GM12878 (cell line): Measurements from ENCODE around the gene ITPRIPL2. TPM values are rescaled to one million over a fixed set of nuclear protein-coding genes. Genes with fewer than 3 reads are reported as not detected.

Experiments
- ATF7 ChIP-seq: fragments of 450-650 bp; IDR thresholded peaks from 2 replicates; pipeline ENCODE4 v1.6.1; 2016; ENCODE audit warnings: low read depth, mild to moderate bottlenecking
- CBFB ChIP-seq: IDR thresholded peaks from 2 replicates; pipeline ENCODE4 v1.6.1; 2016; ENCODE audit warnings: antibody characterized with exemption, low read depth
- CHD4 ChIP-seq: fragments of 200-600 bp; sonication (generic); IDR thresholded peaks from 2 replicates; pipeline ENCODE4 v1.6.1; 2016; ENCODE audit warnings: mild to moderate bottlenecking
- EED ChIP-seq: sonication (generic); IDR thresholded peaks from 2 replicates; pipeline ENCODE4 v1.6.1; 2016; ENCODE audit warnings: antibody characterized with exemption, low read depth
- EGR1 ChIP-seq, 2 experiments: IDR thresholded peaks; 1 replicate in 1 of 2; 2 replicates in 1 of 2; pipeline ENCODE4 v1.6.1; 2011 to 2012; ENCODE audit warnings: low read depth in 2 of 2, low read length in 2 of 2, borderline replicate concordance in 1 of 2, mild to moderate bottlenecking in 1 of 2, moderate library complexity in 1 of 2
- GATAD2B ChIP-seq: fragments of 450-650 bp; conservative IDR thresholded peaks from 2 replicates; pipeline ENCODE4 v1.6.1; 2017; ENCODE audit warnings: low read depth, mild to moderate bottlenecking, moderate library complexity
- HCFC1 ChIP-seq: fragments of 150-350 bp; IDR thresholded peaks from 2 replicates; pipeline ENCODE4 v1.6.1; 2014; ENCODE audit warnings: low read length
- HDAC6 ChIP-seq: fragments of 200-600 bp; sonication (generic); IDR thresholded peaks from one replicate; pipeline ENCODE4 v1.8.0; 2017; ENCODE audit warnings: antibody characterized with exemption; ENCODE audit not compliant: unreplicated experiment
- NR2C1 ChIP-seq: fragments of 450-650 bp; IDR thresholded peaks from 2 replicates; pipeline ENCODE4 v1.6.1; 2017; ENCODE audit warnings: antibody characterized with exemption, mild to moderate bottlenecking, moderate library complexity
- SMAD5 ChIP-seq: IDR thresholded peaks from 2 replicates; pipeline ENCODE4 v1.6.1; 2016; ENCODE audit warnings: antibody characterized with exemption, low read depth
- SP1 ChIP-seq: IDR thresholded peaks from one replicate; pipeline ENCODE4 v1.6.1; 2011; ENCODE audit warnings: low read depth, low read length
- STAT1 ChIP-seq: fragments of 450-650 bp; conservative IDR thresholded peaks from 2 replicates; pipeline ENCODE4 v1.6.1; 2014; ENCODE audit warnings: antibody characterized with exemption, mild to moderate bottlenecking
- TARDBP ChIP-seq: IDR thresholded peaks from 2 replicates; pipeline ENCODE4 v1.6.1; 2016; ENCODE audit warnings: borderline replicate concordance
- TBL1XR1 ChIP-seq: IDR thresholded peaks from 2 replicates; pipeline ENCODE4 v1.6.1; 2012; ENCODE audit warnings: low read depth, low read length, improper control_type of control experiment
- WRNIP1 ChIP-seq: IDR thresholded peaks from 2 replicates; pipeline ENCODE4 v1.6.1; 2011; ENCODE audit warnings: low read depth, low read length, improper control_type of control experiment, borderline replicate concordance
- ZNF384 ChIP-seq: IDR thresholded peaks from 2 replicates; pipeline ENCODE4 v1.6.1; 2012; ENCODE audit warnings: low read depth, mild to moderate bottlenecking, low read length, improper control_type of control experiment, borderline replicate concordance
- polyA plus RNA-seq, 11 experiments: library from polyadenylated mRNA; depleted of rRNA in 4 of 11; unstranded in 6 of 11; stranded (reverse) in 5 of 11; fragments of >200 nt; fragmentation: Nextera tagmentation in 4 of 11; fragmentation: Illumina TruSeq in 1 of 11; extraction: Ambion mirVana in 4 of 11; extraction: Trizol in 1 of 11; gene quantifications; 1 replicate in 1 of 11; 2 replicates in 10 of 11; pipeline versions ENCODE4 v1.2.1 to v1.2.3, GENCODE V29; 2011 to 2016; ENCODE audit warnings: inconsistent platforms in 2 of 11, missing spikeins in 2 of 11, low read depth in 1 of 11
- total RNA-seq, 4 experiments: library from RNA; depleted of rRNA in 3 of 4; stranded (reverse); fragments of >200 nt in 3 of 4; fragmentation: Illumina TruSeq in 1 of 4; extraction: Trizol in 1 of 4; gene quantifications; 2 replicates each; pipeline versions ENCODE4 v1.2.1 to v1.2.3, GENCODE V29; 2013 to 2021
- TF ChIP-seq, protein P1 (sequence below): fragments of 450-650 bp; IDR thresholded peaks from 2 replicates; pipeline ENCODE4 v1.6.1; 2018; ENCODE audit warnings: borderline replicate concordance, mild to moderate bottlenecking; ENCODE audit not compliant: partially characterized antibody
- TF ChIP-seq, protein P2 (sequence below): fragments of 450-650 bp; formaldehyde crosslinking; IDR thresholded peaks from 2 replicates; pipeline ENCODE4 v1.4.0; 2020; ENCODE audit warnings: mild to moderate bottlenecking, moderate library complexity
- TF ChIP-seq, protein P3 (sequence below): IDR thresholded peaks from 2 replicates; pipeline ENCODE4 v1.6.1; 2011; ENCODE audit warnings: low read depth, mild to moderate bottlenecking, low read length, moderate library complexity, borderline replicate concordance; ENCODE audit errors: extremely low read depth
- TF ChIP-seq, protein P4 (sequence below): IDR thresholded peaks from 2 replicates; pipeline ENCODE4 v1.6.1; 2012; ENCODE audit warnings: low read depth, low read length, improper control_type of control experiment
- TF ChIP-seq, protein P5 (sequence below): IDR thresholded peaks from 2 replicates; pipeline ENCODE4 v1.6.1; 2011; ENCODE audit warnings: borderline replicate concordance, low read depth, mild to moderate bottlenecking, moderate library complexity, low read length; ENCODE audit not compliant: insufficient read depth, poor library complexity, severe bottlenecking

The ITPRIPL2 gene
- total and polyA plus RNA-seq, 10 of the 15 experiments (the other 5 are each of a cell fraction or from before 2014, with no cell fraction given), result 0.48 to 14.3 (median 3.5) TPM

DNA sequence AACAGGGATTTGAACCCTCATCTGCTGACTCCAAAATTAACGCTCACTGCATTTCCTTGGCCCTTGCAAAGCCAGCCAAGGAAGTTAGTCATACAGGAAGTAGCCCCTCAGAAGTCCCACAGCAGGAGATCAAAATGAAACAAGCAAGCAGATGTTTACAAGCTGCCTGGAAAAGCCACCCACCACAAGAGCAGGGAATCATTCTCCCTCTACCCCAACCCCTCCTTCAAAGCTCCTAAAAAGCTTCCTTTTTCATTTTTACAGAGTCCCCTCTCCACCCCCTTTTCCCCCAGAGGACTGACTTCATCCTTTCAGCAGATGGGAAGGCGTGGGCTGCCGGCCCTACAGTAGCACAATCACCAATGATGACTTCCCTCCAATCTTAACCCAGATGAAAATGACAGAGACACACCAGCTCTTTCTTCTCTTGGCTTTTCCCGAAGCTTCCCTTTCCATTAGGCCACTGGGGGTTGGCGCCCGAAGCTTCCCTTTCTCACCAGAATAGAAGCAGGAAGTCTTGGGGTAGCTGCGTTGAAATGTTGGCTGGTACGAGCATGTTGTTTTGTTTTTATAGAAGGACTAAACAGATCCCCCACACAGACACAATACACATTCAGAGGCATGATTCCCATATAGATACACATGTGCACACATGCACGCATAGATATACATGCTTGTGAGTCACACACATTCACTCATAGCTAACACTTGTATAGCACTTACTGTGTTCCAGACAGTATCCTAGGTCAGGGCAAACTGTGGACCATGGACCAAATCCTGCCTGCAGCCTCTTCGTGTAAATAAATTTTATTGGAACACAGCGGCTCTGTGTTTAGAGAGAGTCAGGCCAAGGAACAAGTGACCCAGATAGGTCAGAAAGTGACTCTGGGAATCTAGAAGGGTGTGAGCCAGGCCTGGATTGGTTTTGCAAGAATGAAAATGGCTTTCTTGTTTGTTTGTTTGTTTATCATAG, 17.4 kb downstream of the ITPRIPL2 start (continued):
- TF ChIP-seq EED (peak; percentile 91), TARDBP (no peak), NR2C1 (no peak), CBFB (peak; percentile 25; the same call in 1 of the 2 replicates), SMAD5 (no peak), CHD4 (no peak), WRNIP1 (no peak), STAT1 (no peak), EGR1 (IDR thresholded peaks at IDR 0.05; ENCODE audit: borderline replicate concordance in 1 of 2, low read depth in 2 of 2, low read length in 2 of 2) (peak in 1 of 2 experiments; percentile 49; a peak in 1 of 3 replicates), ATF7 (no peak), GATAD2B (no peak), SP1 (no peak), TBL1XR1 (no peak), HCFC1 (no peak), ZNF384 (no peak), HDAC6 (no peak)
- TF ChIP-seq, protein P1, sequence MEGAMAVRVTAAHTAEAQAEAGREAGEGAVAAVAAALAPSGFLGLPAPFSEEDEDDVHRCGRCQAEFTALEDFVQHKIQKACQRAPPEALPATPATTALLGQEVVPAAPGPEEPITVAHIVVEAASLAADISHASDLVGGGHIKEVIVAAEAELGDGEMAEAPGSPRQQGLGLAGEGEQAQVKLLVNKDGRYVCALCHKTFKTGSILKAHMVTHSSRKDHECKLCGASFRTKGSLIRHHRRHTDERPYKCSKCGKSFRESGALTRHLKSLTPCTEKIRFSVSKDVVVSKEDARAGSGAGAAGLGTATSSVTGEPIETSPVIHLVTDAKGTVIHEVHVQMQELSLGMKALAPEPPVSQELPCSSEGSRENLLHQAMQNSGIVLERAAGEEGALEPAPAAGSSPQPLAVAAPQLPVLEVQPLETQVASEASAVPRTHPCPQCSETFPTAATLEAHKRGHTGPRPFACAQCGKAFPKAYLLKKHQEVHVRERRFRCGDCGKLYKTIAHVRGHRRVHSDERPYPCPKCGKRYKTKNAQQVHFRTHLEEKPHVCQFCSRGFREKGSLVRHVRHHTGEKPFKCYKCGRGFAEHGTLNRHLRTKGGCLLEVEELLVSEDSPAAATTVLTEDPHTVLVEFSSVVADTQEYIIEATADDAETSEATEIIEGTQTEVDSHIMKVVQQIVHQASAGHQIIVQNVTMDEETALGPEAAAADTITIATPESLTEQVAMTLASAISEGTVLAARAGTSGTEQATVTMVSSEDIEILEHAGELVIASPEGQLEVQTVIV, result no peak
- TF ChIP-seq, protein P2, sequence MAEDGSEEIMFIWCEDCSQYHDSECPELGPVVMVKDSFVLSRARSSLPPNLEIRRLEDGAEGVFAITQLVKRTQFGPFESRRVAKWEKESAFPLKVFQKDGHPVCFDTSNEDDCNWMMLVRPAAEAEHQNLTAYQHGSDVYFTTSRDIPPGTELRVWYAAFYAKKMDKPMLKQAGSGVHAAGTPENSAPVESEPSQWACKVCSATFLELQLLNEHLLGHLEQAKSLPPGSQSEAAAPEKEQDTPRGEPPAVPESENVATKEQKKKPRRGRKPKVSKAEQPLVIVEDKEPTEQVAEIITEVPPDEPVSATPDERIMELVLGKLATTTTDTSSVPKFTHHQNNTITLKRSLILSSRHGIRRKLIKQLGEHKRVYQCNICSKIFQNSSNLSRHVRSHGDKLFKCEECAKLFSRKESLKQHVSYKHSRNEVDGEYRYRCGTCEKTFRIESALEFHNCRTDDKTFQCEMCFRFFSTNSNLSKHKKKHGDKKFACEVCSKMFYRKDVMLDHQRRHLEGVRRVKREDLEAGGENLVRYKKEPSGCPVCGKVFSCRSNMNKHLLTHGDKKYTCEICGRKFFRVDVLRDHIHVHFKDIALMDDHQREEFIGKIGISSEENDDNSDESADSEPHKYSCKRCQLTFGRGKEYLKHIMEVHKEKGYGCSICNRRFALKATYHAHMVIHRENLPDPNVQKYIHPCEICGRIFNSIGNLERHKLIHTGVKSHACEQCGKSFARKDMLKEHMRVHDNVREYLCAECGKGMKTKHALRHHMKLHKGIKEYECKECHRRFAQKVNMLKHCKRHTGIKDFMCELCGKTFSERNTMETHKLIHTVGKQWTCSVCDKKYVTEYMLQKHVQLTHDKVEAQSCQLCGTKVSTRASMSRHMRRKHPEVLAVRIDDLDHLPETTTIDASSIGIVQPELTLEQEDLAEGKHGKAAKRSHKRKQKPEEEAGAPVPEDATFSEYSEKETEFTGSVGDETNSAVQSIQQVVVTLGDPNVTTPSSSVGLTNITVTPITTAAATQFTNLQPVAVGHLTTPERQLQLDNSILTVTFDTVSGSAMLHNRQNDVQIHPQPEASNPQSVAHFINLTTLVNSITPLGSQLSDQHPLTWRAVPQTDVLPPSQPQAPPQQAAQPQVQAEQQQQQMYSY, result no peak
- TF ChIP-seq, protein P3, sequence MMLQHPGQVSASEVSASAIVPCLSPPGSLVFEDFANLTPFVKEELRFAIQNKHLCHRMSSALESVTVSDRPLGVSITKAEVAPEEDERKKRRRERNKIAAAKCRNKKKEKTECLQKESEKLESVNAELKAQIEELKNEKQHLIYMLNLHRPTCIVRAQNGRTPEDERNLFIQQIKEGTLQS, result no peak
- TF ChIP-seq, protein P4, sequence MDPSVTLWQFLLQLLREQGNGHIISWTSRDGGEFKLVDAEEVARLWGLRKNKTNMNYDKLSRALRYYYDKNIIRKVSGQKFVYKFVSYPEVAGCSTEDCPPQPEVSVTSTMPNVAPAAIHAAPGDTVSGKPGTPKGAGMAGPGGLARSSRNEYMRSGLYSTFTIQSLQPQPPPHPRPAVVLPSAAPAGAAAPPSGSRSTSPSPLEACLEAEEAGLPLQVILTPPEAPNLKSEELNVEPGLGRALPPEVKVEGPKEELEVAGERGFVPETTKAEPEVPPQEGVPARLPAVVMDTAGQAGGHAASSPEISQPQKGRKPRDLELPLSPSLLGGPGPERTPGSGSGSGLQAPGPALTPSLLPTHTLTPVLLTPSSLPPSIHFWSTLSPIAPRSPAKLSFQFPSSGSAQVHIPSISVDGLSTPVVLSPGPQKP, result no peak
- TF ChIP-seq, protein P5, sequence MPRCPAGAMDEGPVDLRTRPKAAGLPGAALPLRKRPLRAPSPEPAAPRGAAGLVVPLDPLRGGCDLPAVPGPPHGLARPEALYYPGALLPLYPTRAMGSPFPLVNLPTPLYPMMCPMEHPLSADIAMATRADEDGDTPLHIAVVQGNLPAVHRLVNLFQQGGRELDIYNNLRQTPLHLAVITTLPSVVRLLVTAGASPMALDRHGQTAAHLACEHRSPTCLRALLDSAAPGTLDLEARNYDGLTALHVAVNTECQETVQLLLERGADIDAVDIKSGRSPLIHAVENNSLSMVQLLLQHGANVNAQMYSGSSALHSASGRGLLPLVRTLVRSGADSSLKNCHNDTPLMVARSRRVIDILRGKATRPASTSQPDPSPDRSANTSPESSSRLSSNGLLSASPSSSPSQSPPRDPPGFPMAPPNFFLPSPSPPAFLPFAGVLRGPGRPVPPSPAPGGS, result no peak
